GM12872 (cell line): ENCODE results near the gene SLC38A10.

Source experiments
- CTCF ChIP-seq: IDR thresholded peaks from 3 replicates; pipeline ENCODE4 v1.5.1; 2011; ENCODE audit warnings: low read depth, mild to moderate bottlenecking, low read length, moderate library complexity; ENCODE audit not compliant: insufficient read depth

The SLC38A10 gene

GRCh38 chr17:81251709-81252301 is 43.3 kb downstream of the SLC38A10 start:
- no peak for TF ChIP-seq CTCF

GRCh38 chr17:81251094-81251708 is 43.9 kb downstream of the SLC38A10 start:
- no peak for TF ChIP-seq CTCF

- TF ChIP-seq CTCF = no peak
These were observed 44.6 kb downstream of the SLC38A10 start for GRCh38 chr17:81250286-81251093.

- TF ChIP-seq CTCF = no peak
These were observed 45.7 kb downstream of the SLC38A10 start for GRCh38 chr17:81249223-81250040.

- no peak for TF ChIP-seq CTCF
These were observed 46.5 kb downstream of the SLC38A10 start for GRCh38 chr17:81248649-81249048.

- TF ChIP-seq CTCF = no peak
These were observed 47.6 kb downstream of the SLC38A10 start for GRCh38 chr17:81247339-81247990.
